ENCODE data around the gene MTA3.

GRCh38 chr2:42714686-42715085, 146.3 kb downstream of the MTA3 start:
- TF ChIP-seq CTCF (conservative IDR thresholded peaks at IDR 0.05 in 1 of 2, IDR thresholded peaks at IDR 0.05 in 1 of 2; ENCODE audit: extremely low read depth in 1 of 2, insufficient read depth in 1 of 2, low read depth in 1 of 2, low read length in 2 of 2) (no peak), EZH2 (IDR thresholded peaks at IDR 0.05; ENCODE audit: borderline replicate concordance, low read length) (no peak)
